DLD1 (cell line): ENCODE results near the gene FOXS1.
"Not testable (repeated sequence)": the region's sequence is repeated elsewhere in the genome, so short reads cannot be mapped to it uniquely, and the experiment has no call there.

ENCODE experiments used
- in situ Hi-C: cut with HindIII; loops from 2 replicates; pipeline ENCODE4 v1.10.0; 2017; ENCODE audit warnings: low sequenced_read_pairs

The FOXS1 gene

DNA sequence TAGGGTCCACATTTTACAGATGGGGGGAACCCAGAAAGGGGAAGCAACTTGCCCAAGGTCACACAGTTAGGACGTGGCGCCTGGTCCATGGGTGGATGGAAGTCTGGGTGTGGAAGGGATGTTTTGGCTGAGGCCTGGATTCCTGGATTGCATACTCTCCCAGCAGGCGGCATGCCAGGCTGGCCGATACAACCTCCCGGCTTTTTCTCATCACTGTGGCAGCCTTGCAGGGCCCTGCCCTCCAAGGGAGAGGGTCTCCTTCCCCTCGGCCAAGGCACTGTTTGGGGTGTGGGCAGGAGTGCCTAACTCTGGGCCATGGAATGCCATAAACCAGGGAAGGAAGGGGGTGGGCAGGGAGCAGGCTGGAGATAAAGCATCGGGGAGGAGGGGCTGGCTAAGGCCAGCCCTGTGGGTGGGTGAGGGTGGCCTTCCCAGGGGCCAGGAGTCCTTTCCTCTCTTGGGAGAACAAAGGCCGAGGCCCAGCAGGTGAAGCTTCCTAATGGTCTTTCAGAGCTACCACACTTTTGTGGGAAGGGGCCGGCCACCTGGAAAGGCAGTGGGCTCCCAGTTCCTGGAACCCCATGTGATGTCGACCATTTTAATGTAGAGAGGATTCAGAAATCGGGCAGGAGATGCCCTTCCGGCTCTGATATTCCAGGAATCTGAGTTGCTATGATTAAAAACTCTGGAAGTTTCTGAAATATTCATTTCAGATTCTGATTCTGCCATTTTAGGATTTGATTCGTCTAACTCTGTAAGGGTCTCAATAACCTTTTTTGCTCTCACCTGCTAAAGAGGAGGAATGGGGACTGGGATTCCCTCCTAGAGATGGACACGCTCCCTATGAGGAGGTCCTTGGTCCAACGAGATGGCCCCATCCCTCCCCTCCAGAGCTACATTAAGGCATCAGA, 4.2 kb downstream of the FOXS1 start:
- in situ Hi-C loops, result no loop called here

GRCh38 chr20:31839782-31840487, 5.5 kb downstream of the FOXS1 start:
- in situ Hi-C loops, result loop anchor here (10.0 kb wide), 1 partner anchor 105 kb away; no protein-coding TSS in a partner anchor

DNA sequence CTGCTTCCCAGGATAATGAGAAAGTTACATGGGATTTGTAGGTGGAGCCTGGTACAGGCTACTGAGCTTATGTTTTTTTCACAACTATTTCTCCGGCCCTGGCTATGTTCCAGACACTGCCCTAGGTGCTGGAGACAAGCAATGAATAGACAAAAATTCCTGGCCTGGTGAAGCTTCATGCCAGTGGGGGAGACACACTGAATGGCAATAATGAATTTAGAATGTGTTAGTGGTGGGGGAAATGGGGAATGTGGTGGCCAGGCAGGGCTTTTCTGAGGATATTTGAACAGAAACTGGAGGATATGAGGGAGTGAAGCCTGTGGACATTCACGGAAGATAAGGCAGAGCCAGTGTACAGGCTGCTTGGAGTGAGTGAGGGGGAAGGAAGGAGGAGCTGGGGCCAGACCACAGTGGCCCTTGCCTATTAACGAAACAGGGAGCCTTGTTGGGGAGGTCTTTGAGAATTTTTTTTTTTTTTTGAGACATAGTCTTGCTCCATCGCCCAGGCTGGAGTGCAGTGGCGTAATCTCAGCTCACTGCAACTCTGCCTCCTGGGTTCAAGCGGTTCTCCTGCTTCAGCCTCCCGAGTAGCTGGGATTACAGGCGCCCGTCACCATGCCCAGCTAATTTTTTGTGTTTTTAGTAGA, 6.6 kb downstream of the FOXS1 start:
- in situ Hi-C loops, result loop anchor here (10.0 kb wide), 1 partner anchor 106 kb away; no protein-coding TSS in a partner anchor

DNA sequence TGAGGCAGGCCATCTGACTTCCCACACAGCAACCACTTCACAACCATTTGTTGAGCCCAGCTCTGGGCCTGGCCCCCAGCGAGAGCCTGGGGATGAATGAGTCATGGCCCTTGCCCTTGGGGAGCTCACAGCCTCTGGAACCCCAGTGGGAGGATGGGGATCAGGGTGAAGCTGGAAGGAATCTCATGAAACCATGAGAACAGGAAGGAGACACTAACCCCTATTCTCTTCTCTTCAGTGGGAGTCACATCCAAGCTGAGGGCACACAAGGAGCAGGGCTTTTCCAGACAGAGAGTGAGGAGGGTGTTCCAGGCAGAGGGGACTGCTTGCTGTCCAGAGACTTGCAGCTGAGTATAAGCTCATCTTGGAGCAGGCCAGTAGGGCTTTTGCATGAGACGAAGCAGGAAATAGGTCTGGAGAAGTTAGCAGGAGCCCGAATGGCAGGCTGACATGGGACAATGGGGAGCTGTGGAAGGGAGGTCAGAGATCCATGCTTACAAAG, 7.5 kb downstream of the FOXS1 start:
- in situ Hi-C loops, result loop anchor here (10.0 kb wide), 1 partner anchor 107 kb away; no protein-coding TSS in a partner anchor

DNA sequence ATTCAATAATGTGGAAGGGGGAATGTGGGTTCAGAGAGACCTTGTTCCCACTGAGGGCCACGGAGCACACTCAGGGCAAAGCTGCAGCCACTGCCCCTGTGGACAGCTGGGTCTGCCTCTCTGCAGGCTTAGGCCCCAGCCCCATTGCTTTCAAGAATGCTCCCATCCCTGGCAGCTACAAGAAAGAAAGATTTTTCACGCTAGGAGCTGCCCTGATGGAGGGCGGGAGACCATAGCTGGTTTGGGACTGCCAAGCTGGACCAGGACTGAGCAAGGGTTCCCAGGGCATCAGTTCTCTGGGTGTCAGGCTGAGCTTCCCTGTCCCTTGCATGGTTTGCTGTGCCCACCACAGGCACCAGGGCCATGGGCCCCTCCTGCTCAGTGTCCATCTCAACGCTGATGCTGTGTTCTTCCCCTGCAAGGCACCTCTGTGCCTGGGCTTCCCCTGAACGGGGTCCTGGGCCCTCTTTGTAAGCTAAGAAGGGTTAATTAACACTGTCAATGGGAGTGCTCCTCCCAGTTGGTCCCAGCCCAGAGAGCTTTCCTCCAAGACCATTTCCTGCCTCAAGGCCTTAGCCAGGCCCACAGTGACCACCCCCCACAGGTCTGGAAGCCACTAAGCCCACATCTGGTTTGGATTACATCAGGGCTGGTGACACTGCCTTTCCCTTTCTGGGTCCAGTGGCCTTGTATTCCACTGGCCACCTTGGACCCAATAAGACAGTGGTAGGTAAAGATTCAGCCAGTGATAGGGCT, 8.4 kb downstream of the FOXS1 start:
- in situ Hi-C loops, result loop anchor here (10.0 kb wide), 1 partner anchor 108 kb away; no protein-coding TSS in a partner anchor

DNA sequence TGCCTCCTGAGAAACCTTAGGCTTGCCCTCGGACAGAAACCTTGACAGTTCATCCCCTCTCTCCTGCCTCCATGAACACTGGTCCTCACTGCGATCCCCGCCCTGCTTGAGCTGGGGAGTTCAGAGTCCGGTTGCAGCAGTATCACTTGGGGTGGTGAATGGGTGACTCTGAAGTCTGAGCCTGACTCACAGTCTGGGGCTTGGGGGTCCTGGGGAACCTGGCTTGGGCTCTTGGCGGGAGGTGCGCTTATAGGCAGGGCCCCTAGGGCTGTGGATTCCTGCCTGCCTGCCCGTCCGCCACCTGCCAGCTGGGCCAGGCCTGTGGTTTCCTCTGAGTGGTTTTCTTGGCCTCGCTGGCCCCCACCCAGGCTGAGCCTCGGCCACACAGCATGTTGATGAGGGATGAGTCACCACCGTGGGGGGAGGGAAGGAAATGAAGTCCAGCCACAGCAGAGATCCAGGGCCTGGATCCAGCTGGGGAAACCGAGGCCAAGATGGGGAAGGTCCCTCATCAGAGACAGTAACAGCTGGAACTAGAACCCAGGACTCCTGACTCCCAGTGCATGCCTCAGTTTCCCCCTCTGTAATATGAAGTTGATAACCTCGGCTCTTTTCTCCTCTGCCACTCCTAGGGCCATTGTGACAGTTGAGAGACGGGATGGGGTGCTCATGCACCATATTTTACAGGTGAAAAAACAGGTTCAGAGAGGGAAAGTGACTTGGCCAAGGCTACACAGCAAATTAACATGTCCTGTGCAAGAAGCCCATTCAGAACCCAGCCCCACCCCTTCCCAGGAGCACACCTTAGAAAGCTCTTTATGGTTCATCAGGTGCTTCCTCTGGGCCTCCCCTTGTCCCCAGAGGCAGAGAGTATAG, 9.2 kb downstream of the FOXS1 start:
- in situ Hi-C loops, result loop anchor here (10.0 kb wide), 1 partner anchor 109 kb away; no protein-coding TSS in a partner anchor

GRCh38 chr20:31835554-31835953, 9.8 kb downstream of the FOXS1 start:
- in situ Hi-C loops, result loop anchor here (10.0 kb wide), 1 partner anchor 109 kb away; no protein-coding TSS in a partner anchor

GRCh38 chr20:31833931-31834521, 11.4 kb downstream of the FOXS1 start:
- in situ Hi-C loops, result loop anchor here (10.0 kb wide), 1 partner anchor 111 kb away; no protein-coding TSS in a partner anchor

DNA sequence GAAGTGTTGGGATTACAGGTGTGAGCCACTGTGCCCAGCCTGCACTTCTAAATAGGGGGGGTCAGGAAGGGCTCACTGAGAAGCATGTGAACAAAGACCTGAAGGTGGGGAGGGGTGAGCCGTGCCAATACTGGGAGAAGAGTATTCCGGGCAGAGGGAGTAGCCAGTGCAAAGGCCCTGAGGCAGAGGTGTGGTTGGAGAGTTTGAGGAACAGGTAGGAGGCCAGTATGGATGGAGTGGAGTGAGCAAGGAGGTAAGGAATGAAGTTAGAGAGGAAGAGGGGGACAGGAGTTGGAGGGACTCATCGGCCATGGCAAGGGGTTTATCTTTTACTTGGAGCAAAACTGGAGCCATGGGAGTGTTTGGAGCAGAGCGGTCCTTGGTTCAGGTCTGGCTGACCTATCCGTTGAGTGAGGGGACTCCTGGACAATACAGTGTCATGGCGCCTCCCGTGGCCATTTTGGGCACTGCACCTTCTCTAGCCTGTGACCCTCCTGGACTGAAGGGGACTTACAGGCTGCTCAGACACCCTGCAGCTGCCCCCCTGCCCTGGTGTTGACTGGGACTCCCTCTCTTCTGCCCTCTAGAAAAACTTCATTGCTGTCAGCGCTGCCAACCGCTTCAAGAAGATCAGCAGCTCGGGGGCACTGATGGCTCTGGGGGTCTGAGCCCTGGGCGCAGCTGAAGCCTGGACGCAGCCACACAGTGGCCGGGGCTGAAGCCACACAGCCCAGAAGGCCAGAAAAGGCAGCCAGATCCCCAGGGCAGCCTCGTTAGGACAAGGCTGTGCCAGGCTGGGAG, 12.1 kb downstream of the FOXS1 start:
- in situ Hi-C loops, result loop anchor here (10.0 kb wide), 1 partner anchor 111 kb away; no protein-coding TSS in a partner anchor

- in situ Hi-C loops, result loop anchor here (10.0 kb wide), 1 partner anchor 113 kb away; no protein-coding TSS in a partner anchor
Measured at GRCh38 chr20:31831771-31832306, 13.6 kb downstream of the FOXS1 start.

DNA sequence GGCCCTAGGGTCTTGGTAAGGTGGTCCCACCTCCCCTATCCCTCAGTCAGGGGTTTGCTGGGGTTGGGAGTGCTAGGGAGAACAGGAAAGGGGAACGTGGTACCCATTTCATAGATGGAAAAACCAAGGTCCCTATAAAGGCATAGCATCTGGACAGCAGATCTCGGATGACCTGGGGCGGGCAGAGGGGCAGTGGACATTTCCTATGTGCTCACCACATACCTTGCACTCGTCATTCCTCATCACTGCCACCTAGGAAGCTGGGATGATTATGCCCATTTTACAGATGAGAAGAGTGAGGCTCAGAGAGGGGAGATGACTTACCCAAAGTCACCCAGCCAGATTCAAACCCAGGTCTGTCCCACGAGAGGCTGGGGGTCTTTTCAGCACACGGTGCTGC, 14.2 kb downstream of the FOXS1 start:
- in situ Hi-C loops, result loop anchor here (10.0 kb wide), 1 partner anchor 114 kb away; no protein-coding TSS in a partner anchor

- in situ Hi-C loops, result loop anchor here (10.0 kb wide), 1 partner anchor 114 kb away; no protein-coding TSS in a partner anchor
Measured at GRCh38 chr20:31830406-31830981, 14.9 kb downstream of the FOXS1 start.

DNA sequence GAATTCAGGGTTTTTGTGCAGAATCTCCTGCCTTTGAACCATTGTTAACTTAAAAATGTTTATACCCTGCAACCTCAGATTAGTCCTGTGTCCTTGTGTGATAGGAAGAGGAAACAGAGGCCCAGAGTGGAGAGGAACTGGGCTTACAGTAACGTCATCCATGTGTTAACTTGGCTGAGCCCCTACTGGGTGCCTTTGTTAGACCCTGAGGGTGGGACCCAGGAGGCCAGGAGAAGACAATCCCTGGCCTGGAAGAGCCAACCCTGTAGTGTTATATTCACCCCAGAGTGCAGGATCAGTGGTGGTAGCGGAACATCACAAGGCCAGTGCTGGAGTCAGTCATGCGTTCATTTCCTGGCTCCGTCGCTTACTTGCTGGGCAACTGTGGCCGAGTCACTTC, 15.7 kb downstream of the FOXS1 start:
- in situ Hi-C loops, result loop anchor here (10.0 kb wide), 1 partner anchor 115 kb away; no protein-coding TSS in a partner anchor

DNA sequence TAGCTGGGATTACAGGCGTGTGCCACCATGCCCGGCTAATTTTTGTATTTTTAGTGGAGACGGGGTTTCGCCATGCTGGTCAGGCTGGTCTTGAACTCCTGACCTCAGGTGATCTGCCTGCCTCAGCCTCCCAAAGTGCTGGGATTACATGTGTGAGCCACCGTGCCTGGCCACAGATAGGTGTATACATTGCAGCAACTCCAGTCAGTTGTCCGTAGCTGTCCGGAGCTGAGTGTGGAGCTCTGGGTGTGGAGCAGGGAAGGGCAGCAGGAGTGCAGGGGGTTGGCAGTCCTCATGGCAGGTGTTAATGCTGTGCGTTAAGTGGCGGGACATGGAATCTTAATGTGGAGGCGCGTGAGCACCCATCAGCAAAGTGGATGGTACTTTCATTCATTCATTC, 17.4 kb downstream of the FOXS1 start:
- in situ Hi-C loops, result not testable (repeated sequence)

GRCh38 chr20:31827059-31827458, 18.3 kb downstream of the FOXS1 start:
- in situ Hi-C loops, result no loop called here

DNA sequence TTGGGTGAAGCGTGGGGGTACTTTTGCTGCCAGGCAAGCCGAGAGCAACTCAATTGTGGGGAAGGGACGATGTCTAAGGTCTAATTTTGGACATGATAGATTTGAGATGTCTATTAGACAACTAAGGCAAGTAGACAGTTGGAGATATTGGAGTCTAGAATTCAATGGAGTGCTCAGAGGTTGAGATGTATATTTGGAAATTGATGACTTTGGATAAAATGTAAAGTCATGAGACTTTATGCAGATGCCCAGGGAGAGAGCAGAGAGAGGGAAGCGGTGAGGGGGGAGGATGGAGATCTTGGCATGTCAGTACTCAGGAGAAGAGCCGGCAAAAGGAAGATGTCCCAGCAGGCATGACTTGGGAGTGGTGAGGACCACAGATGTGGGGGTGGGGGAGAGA, 19.3 kb downstream of the FOXS1 start:
- in situ Hi-C loops, result no loop called here
